NCI-H748 (cell line): ENCODE data around the gene ADD3.
"Not testable (repeated sequence)": the region's sequence is repeated elsewhere in the genome, so short reads cannot be mapped to it uniquely, and the experiment has no call there.

Source experiments
- DNase-seq: peaks from one replicate; lab custom pipeline; 2025; ENCODE audit not compliant: unreplicated experiment; lab: John Stamatoyannopoulos, UW

ADD3 gene

DNA sequence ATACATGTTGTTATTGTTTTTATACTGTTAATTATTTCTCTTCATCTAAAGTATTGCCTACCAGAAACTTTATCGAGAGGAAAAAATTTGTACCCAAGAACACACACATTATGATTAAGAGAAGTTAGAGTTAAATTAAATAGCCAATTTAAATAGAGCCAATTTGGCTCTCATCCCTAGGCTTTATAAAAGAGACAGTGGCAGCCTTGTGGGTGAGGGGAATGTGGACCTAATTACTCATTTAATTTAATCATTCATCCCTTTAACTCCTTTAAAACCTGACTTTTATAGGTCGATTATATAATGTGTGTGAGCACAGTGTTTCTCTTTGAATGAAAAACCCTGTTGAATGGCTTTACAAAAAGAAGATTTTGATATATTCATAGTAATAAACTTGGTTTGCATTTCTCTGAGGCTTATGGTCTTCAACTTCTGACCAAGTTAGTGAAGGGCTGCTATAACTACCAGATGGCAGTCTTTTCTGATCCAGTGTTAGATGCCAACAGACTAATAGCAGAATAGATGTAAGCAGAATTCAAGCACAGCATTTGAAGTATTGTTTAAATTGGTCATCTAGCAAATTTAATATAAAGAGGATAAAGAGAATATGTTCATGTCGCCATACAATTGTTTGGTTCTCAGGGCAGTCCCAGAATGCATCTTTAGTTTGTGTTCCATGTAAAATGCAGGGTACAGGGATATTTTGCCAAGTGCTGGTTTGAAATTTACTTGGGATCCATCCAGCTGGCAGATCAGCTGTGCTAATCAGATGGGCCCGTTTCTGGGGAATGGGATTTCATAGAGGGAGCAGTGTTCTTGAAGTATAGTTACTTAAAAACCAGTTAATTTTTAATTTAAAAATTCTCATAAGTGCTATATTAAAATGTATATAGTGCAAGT lies 25.3 kb downstream of the ADD3 start:
- DNase-seq = no peak

DNA sequence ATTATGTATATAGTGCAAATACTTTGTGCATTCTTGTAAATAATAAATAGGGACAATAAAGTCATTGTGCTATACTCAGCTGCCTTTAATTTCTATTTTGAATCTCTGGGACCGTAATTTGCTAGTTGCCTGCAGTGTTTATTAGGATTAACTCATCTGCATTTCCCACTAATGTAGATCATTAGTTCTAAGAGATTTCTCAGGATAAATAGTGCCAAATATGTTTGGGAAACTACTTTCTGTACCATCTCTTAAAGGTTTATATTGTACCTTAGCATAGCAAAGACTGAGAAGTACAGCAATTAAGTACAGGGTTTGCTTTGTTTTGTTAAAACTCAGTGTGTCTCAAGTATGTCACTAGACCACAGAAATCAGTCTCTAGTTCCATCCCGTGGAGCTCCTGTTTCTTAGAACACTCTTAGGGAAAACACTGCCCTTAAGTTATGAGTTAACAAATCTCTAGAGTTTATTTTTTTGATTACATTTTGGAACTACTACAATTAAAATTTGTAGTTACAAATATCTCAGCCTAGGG lies 26.0 kb downstream of the ADD3 start:
- no peak for DNase-seq

DNA sequence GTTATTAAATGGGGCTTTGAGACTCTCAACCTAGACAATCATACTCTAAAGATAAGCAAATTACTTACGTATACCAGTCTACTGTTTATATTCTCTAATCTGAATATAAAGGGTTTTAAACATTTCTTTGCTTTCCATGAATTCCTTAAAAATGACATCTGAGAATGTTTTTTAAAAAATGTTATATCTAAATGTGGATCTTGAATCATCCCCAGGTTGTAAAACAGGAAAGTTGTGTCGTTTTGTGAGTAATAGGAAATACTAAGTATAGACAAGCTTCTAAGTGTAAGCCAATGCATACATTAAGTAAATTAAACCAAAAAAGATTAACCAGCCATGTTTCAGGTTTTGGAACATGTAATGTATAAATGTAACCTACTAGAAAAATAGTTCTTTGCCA lies 26.8 kb downstream of the ADD3 start:
- DNase-seq = no peak

DNA sequence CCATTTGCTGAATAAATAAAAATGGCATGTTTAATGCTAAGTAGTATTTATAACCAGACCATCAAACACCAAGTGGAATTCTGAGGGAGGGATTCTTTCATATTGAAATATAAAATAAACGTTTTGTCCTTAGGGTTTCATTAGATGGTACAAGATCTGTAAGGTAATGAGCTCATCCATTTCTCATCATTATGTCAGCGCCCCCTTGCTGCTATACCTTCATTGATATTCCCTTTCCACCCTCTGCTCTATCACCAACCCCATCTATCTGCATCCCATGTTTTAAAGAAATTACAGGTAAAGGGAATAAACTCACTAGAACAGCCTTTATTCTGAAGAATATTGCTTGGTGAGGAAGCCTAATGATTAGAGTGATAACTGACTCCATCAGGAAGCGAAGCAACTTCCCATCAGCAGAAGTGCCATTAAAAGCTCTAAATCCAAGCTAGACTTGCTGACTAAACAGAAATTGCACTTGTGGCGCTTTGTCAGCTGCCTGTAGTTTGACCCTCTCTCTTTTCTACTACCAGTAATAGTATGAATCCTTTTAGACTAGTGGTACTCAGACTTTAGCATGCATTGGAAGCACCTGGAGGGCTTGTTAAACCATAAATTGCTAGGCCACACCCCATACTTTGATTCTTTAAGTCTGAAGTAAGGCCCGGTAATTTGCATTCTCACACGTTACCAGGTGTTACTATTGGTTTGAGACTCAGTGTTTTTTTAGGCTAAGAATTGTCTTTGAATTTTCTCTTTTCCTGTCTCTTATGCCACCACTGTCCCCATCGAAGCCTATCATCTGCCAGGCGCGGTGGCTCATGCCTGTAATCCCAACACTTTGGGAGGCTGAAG lies 27.5 kb downstream of the ADD3 start:
- no peak for DNase-seq

DNA sequence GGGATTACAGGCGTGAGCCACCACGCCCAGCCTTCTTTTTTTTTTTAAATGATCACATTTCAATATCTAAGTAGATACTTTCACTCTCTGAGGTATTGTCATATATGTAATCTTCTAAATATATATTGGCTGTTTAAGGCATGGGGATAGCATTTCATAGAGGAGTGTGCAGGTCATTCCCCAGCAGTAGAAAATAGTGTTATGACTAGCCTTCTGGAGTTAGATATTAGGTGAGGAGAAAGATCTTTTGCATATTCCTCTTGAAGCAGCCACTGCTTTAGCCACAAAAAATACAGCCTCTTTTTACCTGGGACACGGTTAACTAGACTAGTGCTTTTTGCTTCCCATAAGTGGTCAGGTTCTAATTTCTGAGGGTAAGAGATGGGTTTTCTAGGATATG lies 28.9 kb downstream of the ADD3 start:
- no peak for DNase-seq

DNA sequence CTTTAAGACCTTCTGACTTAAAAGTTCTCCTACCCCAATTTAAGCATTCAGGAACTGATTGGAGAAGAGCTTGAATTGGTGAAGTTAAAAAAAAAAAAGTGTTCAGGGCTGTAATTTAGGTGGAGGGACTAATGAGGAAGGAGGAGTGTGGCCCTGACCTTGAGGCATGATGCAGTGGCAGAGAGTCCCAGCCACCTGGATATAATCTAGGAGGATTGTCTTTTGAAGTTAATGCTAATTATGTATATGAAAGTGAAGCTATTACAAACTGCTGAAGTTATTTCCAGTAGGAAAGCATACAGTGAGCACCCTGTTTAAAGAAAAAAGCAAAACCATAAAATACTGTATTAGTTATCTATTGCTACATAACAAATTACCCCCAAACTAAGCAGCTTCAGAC lies 31.5 kb downstream of the ADD3 start:
- no peak for DNase-seq

DNA sequence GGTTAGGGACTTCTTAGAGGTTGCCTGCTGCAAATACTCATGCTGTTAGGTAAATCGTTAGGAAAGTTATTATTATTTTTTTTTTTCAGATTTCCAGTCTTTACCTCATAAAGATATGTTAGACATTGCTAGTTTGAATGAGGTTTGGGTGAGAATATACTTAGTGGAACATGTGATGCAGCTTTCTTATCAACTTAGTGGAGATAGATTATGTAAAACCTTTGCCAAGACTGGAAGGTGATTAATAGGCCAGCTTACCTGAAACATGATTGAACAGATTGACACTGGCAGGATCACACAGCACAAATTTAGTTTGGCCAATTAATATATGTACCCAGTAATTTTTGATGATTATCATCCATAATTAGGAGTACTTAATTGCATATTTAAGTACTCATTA lies 32.3 kb downstream of the ADD3 start:
- no peak for DNase-seq

DNA sequence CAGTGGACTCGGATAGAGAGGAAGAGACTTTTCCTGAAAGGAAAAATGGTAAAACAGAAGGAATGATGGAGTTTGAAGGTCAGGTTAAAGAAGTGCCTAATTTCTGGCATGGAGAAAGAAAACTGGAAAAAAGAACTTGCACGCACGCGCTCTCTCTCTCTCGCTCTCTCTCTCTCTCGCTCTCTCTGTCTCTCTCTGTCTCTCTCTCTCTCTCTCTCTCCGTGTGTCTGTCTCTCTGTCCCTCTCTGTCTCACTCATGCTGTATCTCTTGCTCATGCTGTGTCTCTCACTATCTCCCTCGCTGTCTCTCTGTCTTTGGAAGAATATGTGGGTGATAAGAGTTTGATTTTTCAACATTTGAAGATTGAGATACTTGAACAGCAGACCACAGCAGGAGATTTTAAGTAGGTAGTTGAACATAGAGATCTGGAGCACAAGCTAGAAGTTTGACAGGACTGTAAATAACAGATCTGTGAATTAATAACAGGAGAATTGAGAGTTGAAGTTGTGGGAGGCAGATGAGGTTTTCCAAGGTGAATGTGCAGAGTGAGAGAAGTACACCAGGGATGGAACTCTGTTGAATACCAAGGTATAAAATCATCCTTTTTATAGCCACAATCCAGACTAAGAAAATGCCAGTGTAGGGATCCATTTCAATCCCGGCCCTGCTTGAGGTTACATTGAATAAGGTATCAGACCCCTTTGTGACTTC lies 33.1 kb downstream of the ADD3 start:
- no peak for DNase-seq

DNA sequence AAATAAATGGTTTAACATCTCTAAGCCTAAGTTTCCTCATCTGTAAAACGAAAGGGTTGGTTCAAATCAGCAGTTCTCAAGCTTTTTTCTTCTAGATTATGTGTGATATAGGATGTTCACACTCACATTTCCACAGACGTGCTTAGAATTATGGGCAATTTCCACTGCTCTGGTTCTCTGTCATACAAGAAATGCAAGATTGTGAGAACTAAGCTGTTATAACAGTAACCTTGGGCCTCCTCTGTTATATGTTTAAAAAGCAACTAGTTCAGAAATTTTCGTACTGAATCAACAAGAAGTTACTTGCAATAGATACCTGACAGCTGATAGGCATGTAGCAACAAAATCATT lies 33.7 kb downstream of the ADD3 start:
- DNase-seq = no peak

DNA sequence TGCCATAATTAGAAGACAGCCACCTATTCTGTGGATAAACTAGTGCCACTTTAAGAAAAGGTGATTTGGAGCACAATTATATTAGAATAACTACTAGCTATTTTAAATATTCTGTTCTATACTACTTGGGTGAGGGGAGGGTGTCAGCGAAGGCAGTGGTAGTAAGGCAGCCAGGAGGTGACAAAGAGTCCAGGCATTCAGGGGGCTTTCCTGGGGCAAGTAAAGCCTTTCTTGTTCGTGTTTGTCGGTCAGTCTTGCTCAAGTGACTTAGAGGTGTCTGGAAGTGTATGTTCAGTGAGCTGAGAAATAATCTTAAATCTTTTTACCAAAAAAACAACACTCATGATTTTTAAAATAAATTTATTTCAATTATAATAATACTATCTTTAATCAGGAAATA lies 34.4 kb downstream of the ADD3 start:
- no peak for DNase-seq

DNA sequence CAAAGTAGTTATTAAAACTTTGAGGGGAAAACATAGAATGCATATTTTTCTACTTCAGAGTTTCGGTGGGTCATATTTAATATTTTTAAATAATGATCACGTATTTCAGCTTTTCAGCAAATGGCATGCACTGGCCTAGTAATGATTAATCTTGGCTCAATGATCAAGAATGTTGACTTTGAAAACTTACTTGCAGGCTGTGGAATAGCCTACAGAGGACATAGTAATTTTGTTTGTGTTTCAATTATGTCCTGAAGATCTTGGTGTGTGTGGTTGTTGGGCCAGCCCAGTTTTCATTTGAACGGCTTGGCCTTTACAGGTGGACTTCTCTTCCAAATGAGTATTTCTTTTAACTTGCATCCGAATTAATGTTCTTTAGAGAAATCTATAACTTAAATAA lies 35.1 kb downstream of the ADD3 start:
- DNase-seq = no peak

DNA sequence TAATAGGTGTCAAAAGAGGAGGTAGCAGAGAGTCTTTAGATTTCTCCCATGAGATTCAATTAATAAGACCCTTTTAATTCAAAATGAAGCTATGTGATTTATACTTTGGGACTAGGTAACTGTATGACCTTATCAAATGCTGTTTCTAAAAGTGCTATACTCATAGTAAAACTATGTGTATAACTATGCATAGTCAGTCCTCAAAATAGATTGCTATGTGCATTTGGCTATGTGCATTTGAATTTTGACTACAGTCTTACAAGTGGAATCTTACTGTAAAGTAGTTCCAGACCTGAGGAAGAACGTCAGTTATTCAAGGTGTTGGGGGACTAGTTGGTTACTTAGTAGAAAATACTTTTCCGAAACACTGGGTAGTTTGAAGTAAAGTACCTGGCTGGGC lies 36.9 kb downstream of the ADD3 start:
- no peak for DNase-seq

DNA sequence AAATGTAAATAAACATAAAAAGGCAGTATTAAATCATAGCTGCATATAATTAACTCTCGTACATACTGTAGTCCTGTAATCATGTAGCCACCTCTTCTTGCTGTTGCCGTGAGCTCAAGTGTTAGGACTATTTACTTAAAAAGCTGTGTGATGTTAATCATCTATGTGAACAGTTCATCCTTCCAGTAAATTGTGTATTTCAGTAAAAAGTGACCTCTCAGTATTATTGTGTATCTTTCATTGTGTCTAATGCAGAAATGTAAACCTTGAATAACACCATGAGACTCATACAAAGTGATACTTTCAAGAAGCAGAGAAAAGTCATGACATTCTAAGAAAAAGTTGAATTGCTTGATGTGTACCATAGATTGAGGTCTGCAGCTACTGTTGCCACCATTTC lies 38.0 kb downstream of the ADD3 start:
- no peak for DNase-seq

DNA sequence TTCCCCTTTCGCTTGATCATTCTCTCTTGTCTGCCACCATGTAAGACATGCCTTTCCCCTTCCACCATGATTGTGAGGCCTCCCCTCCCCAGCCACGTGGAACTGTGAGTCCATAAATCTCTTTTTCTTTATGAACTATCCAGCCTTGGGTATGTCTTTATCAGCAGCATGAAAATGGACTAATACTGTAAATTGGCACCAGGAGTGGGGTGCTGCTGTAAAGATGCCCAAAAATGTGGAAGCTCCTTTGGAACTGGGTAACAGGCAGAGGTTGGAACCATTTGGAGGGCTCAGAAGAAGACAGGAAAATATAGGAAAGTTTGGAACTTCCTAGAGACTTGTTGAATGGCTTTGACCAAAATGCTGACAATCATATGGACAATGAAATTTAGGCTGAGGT lies 40.4 kb downstream of the ADD3 start:
- DNase-seq = not testable (repeated sequence)

DNA sequence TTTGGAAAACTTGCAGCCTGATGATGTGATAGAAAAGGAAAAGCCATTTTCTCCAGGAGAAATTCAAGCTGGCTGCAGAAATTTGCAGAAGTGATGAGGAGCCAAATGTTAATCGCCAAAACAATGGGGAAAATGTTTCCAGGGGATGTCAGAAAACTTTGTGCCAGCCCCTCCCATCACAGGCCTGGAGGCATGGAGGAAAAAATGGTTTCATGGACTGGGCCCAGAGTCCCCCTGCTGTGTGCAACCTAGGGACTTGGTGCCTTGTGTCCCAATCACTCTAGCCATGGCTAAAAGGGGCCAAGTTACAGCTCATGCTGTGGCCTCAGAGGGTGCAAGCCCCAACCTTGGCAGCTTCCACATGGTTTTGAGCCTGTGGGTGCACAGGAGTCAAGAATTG lies 41.0 kb downstream of the ADD3 start:
- DNase-seq = no peak

DNA sequence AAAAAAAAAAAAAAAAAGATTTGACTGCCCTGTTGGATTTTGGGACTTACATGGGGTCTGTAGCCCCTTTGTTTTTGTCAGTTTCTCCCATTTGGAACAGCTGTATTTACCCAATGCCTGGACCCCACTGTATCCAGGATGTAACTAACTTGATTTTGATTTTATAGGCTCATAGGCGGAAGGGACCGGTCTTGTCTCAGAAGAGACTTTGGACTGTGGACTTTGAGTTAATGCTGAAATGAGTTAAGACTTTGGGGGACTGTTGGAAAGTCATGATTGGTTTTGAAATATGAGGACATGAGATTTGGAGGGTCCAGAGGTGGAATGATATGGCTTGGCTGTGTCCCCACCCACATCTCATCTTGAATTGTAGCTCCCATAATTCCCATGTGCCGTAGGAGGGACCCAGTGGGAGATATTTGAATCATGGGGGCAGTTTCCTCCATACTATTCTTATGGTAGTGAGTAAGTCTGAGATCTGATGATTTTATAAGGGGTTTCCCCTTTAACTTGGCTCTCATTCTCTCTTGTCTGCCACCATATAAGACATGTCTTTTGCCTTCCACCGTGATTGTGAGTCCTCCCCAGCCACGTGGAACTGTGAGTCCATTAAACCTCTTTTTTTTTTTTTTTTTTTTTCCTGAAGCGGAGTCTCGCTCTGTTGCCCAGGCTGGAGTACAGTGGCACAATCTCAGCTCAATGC lies 42.3 kb downstream of the ADD3 start:
- not testable (repeated sequence) for DNase-seq

DNA sequence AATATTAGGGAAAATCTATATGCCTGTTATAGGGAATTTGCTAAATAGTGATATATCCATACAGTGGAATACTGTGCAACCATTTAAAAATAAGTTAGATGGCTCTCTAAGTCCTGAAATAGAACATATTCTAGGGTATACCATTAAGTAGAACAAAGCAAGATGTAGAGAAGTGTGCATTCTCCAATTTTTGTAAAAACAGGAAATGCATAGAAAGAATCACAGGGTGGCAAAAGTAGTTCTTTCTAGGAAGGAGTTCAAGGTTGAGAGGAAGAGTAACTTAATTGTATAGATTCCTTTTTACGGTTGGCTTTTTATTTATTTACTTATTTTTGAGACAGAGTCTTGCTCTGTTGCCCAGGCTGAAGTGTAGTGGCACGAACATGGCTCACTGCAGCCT lies 43.7 kb downstream of the ADD3 start:
- DNase-seq = no peak

DNA sequence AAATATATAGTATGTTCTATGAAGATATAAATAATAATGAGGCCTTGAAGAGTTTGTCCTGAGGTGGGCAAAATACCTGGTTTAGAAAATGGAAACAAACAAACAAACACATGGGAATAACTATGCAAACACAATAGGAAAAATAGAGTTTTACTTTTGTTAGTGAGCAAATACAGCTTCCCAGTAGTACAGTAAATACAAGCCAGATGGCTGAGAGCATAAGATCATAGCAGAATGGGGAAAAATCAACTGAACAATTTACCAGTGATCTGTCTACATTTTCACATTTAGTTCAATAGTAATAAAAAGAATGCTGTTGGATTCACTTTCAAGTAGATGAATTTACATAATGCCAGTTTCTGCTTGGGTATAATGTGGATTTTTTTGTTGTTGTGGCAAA lies 45.1 kb downstream of the ADD3 start:
- no peak for DNase-seq

DNA sequence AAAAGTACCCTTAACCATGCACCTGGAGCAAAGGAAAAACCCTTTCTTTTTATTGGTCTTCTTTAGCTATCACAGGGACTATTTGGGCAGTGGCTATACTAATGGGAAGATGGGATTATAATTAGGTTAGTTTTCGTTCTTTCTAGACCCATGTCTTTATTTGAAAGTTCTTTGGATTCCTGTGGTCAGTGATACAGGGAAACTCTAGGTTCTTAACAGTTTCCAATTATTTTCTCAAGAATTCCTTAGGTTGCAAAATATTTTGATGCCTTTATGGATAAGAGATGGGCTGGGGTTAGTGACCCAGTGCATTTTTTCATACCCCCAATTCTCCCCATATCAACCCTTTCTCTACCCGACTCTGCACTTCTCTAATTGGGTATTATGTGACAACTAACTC lies 49.0 kb downstream of the ADD3 start:
- DNase-seq = no peak

DNA sequence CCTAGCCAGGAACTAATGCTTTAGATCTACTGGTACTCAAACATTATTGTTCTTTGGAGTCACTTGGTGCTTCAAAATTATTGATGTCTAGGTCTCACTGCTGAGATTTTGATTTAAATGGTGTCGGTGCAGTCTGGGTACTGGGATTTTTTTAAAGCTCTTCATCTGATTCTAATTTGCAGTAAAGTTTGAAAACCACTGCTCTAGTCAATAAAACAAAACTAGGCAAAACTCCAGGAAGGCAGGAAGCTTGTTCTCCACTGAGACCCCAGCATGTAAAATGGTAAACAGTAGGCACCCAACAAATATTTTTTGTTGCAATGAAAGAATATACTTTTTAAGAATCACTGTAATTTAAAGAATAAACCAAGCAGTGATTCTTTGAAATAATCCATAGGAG lies 49.7 kb downstream of the ADD3 start:
- DNase-seq = no peak

DNA sequence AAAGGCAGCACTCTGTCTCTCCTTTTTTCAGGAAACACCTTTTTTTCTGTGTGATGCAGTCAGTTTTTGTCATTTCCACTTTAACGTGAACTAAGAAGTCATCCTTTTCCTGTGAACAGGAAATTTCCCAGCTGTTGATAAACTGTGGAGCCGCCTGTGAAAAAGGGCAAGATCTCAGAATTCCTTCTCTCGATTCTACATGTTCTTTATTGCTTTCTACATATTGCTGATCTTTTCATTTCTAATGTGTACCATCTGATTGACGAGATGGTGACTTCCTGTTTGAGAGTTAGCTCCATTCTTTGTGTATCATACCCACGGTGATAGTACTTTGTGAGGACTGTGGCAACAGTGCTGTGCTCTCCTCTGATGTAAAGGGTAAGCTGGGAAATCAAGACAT lies 50.4 kb downstream of the ADD3 start:
- no peak for DNase-seq
